ENCODE measurements around the gene HID1.

HID1 gene

GRCh38 chr17:75013092-75013559 is 40.6 kb upstream of the HID1 start:
- DNase-seq (ENCODE audit: low spot score) (no peak), ATAC-seq (ENCODE audit: low read depth) (no peak)
- H3K4me1 ChIP-seq (ENCODE audit: insufficient read depth, poor library complexity, severe bottlenecking) = peaks cover 12% of the 10 kb centered on the region
- H3K27me3 ChIP-seq (ENCODE audit: insufficient read depth, poor library complexity, severe bottlenecking) = no peaks in the 10 kb centered on the region
- H3K9me3 ChIP-seq (ENCODE audit: severe bottlenecking) = no peaks in the 10 kb centered on the region
- peak overlapping the region; percentile 56 for H3K4me3 ChIP-seq (ENCODE audit: severe bottlenecking)
- peak overlapping the region; percentile 58 for H3K27ac ChIP-seq (ENCODE audit: poor library complexity, severe bottlenecking)
- TF ChIP-seq CTCF (IDR thresholded peaks at IDR 0.05; ENCODE audit: poor library complexity, severe bottlenecking) = no peak
- H3K36me3 ChIP-seq (ENCODE audit: low read depth) = peaks cover 20% of the 10 kb centered on the region

- H3K27me3 ChIP-seq (ENCODE audit: insufficient read depth, poor library complexity, severe bottlenecking) = no peaks in the 10 kb centered on the region
- peak; percentile 91 for ATAC-seq (ENCODE audit: low read depth)
- peak within 1 kb of the TSS; percentile 56 for H3K4me3 ChIP-seq (ENCODE audit: severe bottlenecking)
- no peaks in the 10 kb centered on the region for H3K9me3 ChIP-seq (ENCODE audit: severe bottlenecking)
- peak; percentile 25 for TF ChIP-seq CTCF (IDR thresholded peaks at IDR 0.05; ENCODE audit: poor library complexity, severe bottlenecking)
- H3K36me3 ChIP-seq (ENCODE audit: low read depth) = peaks cover 15% of the 10 kb centered on the region
- no peak for DNase-seq (ENCODE audit: low spot score)
- peak within 1 kb of the TSS; percentile 58 for H3K27ac ChIP-seq (ENCODE audit: poor library complexity, severe bottlenecking)
- peaks cover 12% of the 10 kb centered on the region for H3K4me1 ChIP-seq (ENCODE audit: insufficient read depth, poor library complexity, severe bottlenecking)
These were observed 40.0 kb upstream of the HID1 start, which contains the start of gene MRPL58 for GRCh38 chr17:75012346-75013091. Gene MRPL58 (plus strand): TSS chr17:75012670. CDS start chr17:75012687, 17 bp downstream.

GRCh38 chr17:75012096-75012345 is 39.5 kb upstream of the HID1 start:
- Histone ChIP-seq H3K36me3 (ENCODE audit: low read depth) (peaks cover 10% of the 10 kb centered on the region), H3K27me3 (ENCODE audit: insufficient read depth, poor library complexity, severe bottlenecking) (no peaks in the 10 kb centered on the region), H3K27ac (ENCODE audit: poor library complexity, severe bottlenecking) (peak overlapping the region; percentile 58), H3K9me3 (ENCODE audit: severe bottlenecking) (no peaks in the 10 kb centered on the region), H3K4me3 (ENCODE audit: severe bottlenecking) (peak overlapping the region; percentile 56), H3K4me1 (ENCODE audit: insufficient read depth, poor library complexity, severe bottlenecking) (peaks cover 12% of the 10 kb centered on the region)
- ATAC-seq (ENCODE audit: low read depth) (no peak), DNase-seq (ENCODE audit: low spot score) (no peak)
- no peak for TF ChIP-seq CTCF (IDR thresholded peaks at IDR 0.05; ENCODE audit: poor library complexity, severe bottlenecking)

GRCh38 chr17:75011401-75012095 is 39.0 kb upstream of the HID1 start:
- peak overlapping the region; percentile 56 for H3K4me3 ChIP-seq (ENCODE audit: severe bottlenecking)
- H3K27me3 ChIP-seq (ENCODE audit: insufficient read depth, poor library complexity, severe bottlenecking) = no peaks in the 10 kb centered on the region
- peaks cover 5% of the 10 kb centered on the region; the same call in 1 of the 2 replicates for H3K36me3 ChIP-seq (ENCODE audit: low read depth)
- DNase-seq (ENCODE audit: low spot score) (no peak), ATAC-seq (ENCODE audit: low read depth) (no peak)
- H3K27ac ChIP-seq (ENCODE audit: poor library complexity, severe bottlenecking) = peak overlapping the region; percentile 58
- no peak for TF ChIP-seq CTCF (IDR thresholded peaks at IDR 0.05; ENCODE audit: poor library complexity, severe bottlenecking)
- peaks cover 12% of the 10 kb centered on the region for H3K4me1 ChIP-seq (ENCODE audit: insufficient read depth, poor library complexity, severe bottlenecking)
- no peaks in the 10 kb centered on the region for H3K9me3 ChIP-seq (ENCODE audit: severe bottlenecking)

All from RWPE2 (cell line).